Neutrophil (primary cell): Measurements from ENCODE around the gene ZMYND10.

Experiments used
- H3K27ac ChIP-seq: fragments of 200-600 bp; sonication (generic); 2 replicates; pipeline ENCODE4 v1.5.1; 2016; ENCODE audit warnings: mild to moderate bottlenecking, moderate library complexity
- H3K27me3 ChIP-seq: fragments of 200-600 bp; sonication (generic); 2 replicates; pipeline ENCODE4 v1.6.0; 2016; ENCODE audit warnings: mild to moderate bottlenecking
- H3K36me3 ChIP-seq: fragments of 200-600 bp; sonication (generic); 2 replicates; pipeline ENCODE4 v1.5.1; 2017
- H3K4me1 ChIP-seq, 2 experiments: fragments of 200-600 bp in 1 of 2; sonication (generic) in 1 of 2; 1 replicate in 1 of 2; 2 replicates in 1 of 2; pipeline versions ENCODE4 v1.5.1 to v1.6.1; 2013 to 2016; ENCODE audit warnings: low read depth in 1 of 2, low read length in 1 of 2, mild to moderate bottlenecking in 1 of 2, moderate library complexity in 1 of 2; ENCODE audit not compliant: control insufficient read depth in 1 of 2, insufficient read depth in 1 of 2
- H3K4me3 ChIP-seq, 2 experiments: fragments of 200-600 bp in 1 of 2; sonication (generic) in 1 of 2; 1 replicate in 1 of 2; 2 replicates in 1 of 2; pipeline ENCODE4 v1.5.1; 2013 to 2016; ENCODE audit warnings: low read depth in 1 of 2, low read length in 1 of 2, mild to moderate bottlenecking in 1 of 2, moderate library complexity in 1 of 2
- H3K9me3 ChIP-seq: fragments of 200-600 bp; sonication (generic); 2 replicates; pipeline ENCODE4 v1.5.1; 2016
- TF ChIP-seq, protein P1 (sequence below): fragments of 200-600 bp; sonication (generic); IDR thresholded peaks from 2 replicates; pipeline ENCODE4 v1.5.1; 2016; ENCODE audit warnings: antibody characterized with exemption

Gene ZMYND10

DNA sequence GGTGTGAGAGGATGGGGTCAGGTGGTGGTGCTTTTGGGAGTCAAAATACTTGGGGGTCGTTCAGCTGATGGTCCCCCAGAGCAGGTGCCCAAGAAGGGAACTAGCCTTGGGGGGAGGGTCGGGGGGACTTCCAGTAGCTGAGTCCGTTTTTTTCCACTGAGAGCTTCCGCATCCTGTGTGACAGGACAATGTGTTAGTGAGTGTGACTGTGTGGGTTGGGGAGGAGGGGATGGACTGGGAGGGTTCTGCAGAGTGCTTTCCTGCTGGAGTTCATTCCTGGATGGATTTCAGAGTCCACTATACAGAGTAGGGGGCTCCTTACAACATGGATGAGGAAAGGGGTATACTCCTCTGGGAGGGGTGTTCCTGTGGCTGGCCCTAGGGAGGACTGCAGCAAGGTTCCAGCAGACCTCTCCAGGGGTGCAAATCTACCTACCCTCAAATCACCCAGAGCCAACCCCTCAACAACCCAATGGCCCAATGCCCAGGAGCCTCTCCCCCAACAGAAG is 22.4 kb downstream of the ZMYND10 start:
- Histone ChIP-seq H3K27me3 (no peaks in the 10 kb centered on the region), H3K4me3 (peak overlapping the region; percentile 72 to 77), H3K36me3 (peaks cover 6% of the 10 kb centered on the region), H3K9me3 (no peaks in the 10 kb centered on the region), H3K27ac (peak overlapping the region; percentile 95), H3K4me1 (peaks cover 89 to 94% of the 10 kb centered on the region in 2 experiments)
- TF ChIP-seq, protein P1, sequence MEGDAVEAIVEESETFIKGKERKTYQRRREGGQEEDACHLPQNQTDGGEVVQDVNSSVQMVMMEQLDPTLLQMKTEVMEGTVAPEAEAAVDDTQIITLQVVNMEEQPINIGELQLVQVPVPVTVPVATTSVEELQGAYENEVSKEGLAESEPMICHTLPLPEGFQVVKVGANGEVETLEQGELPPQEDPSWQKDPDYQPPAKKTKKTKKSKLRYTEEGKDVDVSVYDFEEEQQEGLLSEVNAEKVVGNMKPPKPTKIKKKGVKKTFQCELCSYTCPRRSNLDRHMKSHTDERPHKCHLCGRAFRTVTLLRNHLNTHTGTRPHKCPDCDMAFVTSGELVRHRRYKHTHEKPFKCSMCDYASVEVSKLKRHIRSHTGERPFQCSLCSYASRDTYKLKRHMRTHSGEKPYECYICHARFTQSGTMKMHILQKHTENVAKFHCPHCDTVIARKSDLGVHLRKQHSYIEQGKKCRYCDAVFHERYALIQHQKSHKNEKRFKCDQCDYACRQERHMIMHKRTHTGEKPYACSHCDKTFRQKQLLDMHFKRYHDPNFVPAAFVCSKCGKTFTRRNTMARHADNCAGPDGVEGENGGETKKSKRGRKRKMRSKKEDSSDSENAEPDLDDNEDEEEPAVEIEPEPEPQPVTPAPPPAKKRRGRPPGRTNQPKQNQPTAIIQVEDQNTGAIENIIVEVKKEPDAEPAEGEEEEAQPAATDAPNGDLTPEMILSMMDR = no peak

DNA sequence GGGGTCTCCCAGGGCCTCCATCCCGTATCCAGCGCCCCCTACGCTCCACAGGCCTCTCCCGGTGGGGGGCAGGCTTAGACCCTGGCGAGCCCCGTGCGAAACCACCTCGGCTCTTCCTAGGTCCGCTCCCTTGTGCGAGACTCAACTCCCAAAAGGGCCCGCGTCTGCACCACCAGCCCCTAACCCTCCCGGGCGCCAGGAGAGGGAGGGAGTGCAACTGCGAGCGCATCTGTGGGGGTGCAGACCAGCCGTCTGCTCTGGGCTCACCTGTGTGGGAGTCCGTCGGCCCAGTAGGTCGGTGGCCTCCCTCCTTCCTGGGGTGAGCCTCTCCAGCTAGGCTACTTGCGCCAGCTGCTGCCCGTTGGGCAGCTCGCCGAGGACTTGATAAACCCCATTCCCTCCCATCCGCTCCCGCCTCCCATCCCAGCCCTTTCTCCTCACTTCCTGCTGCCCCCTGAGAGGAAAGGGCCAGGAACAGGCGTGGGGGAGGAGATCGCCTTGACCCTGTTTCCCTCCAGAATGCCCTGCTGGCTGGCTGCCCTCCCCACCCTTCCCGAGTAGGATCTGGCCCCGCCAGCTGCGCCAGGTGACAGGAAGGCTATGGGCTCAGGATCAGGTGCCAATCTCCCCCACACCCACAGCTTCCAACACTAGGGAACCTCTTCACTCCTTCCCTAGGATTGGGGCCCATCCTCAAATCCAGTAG is 23.0 kb downstream of the ZMYND10 start, which contains the start of gene HYAL2:
Gene HYAL2 (minus strand): TSS at position 360 of the 706 bp plus-strand sequence. CDS start 2,256 bp downstream, outside the sequence.
- no peaks in the 10 kb centered on the region for H3K9me3 ChIP-seq
- TF ChIP-seq, protein P1 = no peak
- peak within 1 kb of the TSS; percentile 72 to 77 for H3K4me3 ChIP-seq
- H3K27me3 ChIP-seq = no peaks in the 10 kb centered on the region
- H3K36me3 ChIP-seq = peaks cover 6% of the 10 kb centered on the region
- H3K27ac ChIP-seq = peak within 1 kb of the TSS; percentile 95
- H3K4me1 ChIP-seq = peaks cover 92 to 96% of the 10 kb centered on the region in 2 experiments

DNA sequence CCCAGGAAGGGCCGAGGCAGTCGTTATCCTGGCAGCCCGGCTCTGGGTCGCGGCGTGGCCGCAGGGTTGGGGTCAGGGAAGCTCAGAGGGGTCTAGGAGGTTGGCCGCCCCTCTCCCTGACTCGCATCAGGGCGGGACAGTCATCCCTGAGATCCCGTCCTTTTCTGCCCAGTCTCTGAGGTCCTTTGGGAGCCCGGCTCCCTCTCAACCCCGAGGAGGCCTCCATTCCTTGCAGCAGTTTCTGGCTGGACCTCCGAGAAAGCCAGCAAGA is 23.5 kb downstream of the ZMYND10 start:
- H3K9me3 ChIP-seq = no peaks in the 10 kb centered on the region
- H3K27ac ChIP-seq = peak overlapping the region; percentile 95
- H3K27me3 ChIP-seq = no peaks in the 10 kb centered on the region
- peaks cover 87 to 94% of the 10 kb centered on the region in 2 experiments for H3K4me1 ChIP-seq
- H3K36me3 ChIP-seq = peaks cover 6% of the 10 kb centered on the region
- H3K4me3 ChIP-seq = peak overlapping the region; percentile 72 to 77
- TF ChIP-seq, protein P1 = no peak

DNA sequence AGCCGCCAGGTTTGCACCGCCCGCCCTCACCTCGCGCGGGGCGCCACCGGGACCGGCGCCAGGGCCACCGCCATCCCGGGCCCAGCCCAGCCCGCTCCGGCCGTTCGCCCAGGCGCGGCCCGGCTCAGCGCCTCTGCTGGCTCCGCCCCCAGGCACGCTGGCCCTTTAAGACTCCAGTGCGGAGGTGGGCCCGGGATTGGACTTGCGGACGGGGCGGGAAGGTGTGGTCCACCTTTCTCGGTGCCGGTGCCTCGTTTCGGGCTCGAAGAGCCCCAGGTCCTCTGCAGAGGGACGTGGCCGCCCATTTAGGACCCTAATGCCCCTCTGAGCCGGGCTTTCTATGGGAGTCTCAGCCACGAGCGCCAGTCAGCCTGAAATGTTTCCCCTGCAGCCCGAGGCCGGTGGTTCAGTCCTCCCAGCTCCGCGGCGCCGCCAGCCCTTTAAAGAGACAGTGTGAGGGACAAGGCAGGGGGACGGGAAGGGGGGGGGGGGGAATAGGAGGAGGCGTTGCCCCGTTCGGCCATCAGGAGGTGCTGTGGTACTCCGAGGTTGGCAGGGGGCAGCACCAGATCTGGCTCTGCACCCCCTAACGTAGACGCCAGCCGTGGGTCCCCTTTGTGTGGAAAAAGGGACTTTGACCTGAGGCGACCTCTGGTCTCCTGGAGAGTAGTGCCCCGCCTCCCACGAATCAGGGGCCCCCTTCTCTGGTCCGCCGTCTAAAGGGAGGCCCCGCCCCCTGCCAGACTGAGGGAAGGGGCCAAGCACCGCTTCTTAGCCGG is 24.0 kb downstream of the ZMYND10 start:
- H3K27ac ChIP-seq = peak overlapping the region; percentile 95
- H3K4me3 ChIP-seq = peak overlapping the region; percentile 72 to 77
- H3K4me1 ChIP-seq = peaks cover 82 to 95% of the 10 kb centered on the region in 2 experiments
- H3K9me3 ChIP-seq = no peaks in the 10 kb centered on the region
- TF ChIP-seq, protein P1 = peak; percentile 78
- H3K27me3 ChIP-seq = no peaks in the 10 kb centered on the region
- H3K36me3 ChIP-seq = peaks cover 9% of the 10 kb centered on the region

DNA sequence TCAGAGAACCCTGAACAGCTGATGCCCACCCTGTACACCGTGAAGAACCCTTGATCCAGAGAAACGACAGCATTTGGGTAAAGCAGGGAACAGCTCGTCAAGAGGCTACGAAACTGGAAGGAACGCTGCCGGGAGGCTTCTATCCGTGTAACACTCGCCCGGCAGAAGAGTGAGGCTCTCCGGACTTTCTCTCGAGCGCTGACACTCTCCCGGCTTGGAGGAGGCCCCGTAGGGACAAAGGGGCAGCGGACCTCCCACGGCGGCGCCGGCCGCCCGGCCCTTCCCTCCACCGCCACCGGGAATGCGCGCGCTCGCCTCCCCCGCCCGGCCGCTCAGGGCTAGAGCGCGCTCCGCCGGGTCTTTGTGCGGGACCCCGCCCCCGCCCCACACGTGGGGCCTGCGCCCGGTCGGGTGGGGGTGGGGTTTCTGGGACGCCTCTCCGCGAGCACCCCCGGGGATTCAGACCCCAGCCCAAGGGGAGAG is 24.6 kb downstream of the ZMYND10 start:
- H3K9me3 ChIP-seq = no peaks in the 10 kb centered on the region
- peak overlapping the region; percentile 72 to 77 for H3K4me3 ChIP-seq
- peaks cover 9% of the 10 kb centered on the region for H3K36me3 ChIP-seq
- TF ChIP-seq, protein P1 = no peak
- peaks cover 76 to 90% of the 10 kb centered on the region in 2 experiments for H3K4me1 ChIP-seq
- peak overlapping the region; percentile 95 for H3K27ac ChIP-seq
- no peaks in the 10 kb centered on the region for H3K27me3 ChIP-seq
